NCI-H1930 (cell line): ENCODE results near the gene XIRP2.
"Not testable (repeated sequence)": the region's sequence is repeated elsewhere in the genome, so short reads cannot be mapped to it uniquely, and the experiment has no call there.

Experiments
- DNase-seq, 2 experiments: peaks; one replicate each; lab custom pipeline; 2025; lab: John Stamatoyannopoulos, UW

The XIRP2 gene

DNA sequence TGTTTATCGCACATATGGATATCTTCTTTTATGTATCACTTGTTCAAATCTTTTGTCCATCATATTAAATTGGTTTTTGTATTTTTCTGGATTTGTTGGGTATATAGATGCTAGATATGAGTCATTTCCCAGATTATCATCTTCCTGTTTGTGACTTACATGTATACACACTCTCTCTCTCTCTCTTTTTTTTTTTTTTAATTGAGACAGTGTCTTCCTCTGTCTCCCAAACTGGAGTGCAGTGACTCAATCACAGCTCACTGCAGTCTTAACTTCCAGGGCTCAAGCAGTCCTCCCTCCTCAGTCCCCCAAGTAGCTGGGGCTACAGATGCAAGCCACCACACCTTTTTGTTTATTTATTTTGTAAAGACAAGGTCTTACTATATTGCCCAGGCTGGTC, 43.8 kb downstream of the XIRP2 start:
- DNase-seq: no peak

DNA sequence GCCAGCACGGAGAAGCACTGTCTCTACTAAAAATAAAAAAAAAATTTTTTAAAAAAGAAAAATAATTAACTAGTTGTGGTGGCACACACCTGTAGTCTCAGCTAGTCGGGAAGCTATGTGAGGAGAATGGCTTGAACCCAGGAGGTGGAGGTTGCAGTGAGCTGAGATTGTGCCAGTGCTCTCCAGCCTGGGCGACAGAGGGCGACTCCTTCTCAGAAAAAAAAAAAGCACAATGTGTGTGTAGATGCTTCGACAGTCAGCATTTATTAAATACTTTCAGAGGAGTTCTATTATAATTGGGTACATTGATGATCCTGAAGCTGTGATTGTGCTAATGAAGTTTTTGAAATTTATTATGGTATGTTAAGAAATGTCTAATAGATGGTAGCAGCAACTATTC, 46.5 kb downstream of the XIRP2 start:
- DNase-seq: no peak

DNA sequence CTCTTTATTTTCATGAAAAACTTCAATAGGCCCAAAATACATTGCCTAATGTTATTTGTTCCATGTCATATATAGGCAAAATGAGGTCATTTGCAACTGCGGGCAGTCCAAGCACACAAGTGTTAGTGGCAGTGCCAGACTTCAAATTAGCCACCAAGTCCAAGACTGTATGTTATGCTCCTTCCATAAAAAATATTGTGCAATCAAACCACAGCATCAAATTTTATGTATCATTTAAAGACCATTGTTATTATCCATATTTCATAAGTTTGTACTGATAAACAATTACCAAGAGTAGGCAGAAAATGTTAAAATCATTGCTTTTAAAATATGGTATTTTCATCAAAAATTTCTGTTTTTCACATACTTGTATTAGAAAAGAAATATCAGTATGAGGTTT, 54.1 kb downstream of the XIRP2 start:
- no peak for DNase-seq

DNA sequence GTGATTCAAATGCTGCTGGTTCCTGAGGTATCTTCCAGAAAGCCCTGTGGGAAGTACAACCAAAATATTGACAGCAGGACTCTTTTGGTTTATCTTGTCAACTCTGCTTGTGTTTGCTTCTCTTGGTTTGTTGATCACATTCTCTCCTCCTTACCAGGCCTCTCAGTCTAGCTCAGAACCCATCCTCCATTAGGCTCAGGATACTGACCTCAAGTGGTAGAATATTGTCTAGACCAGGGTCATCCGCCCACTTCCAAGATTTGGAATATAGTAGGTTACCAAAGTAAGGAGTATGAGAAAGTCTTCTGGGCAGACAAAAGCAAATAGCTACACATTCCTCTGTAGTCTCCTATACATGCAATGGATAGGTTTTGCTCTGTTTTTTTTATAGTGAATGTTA, 56.6 kb downstream of the XIRP2 start:
- DNase-seq: no peak

DNA sequence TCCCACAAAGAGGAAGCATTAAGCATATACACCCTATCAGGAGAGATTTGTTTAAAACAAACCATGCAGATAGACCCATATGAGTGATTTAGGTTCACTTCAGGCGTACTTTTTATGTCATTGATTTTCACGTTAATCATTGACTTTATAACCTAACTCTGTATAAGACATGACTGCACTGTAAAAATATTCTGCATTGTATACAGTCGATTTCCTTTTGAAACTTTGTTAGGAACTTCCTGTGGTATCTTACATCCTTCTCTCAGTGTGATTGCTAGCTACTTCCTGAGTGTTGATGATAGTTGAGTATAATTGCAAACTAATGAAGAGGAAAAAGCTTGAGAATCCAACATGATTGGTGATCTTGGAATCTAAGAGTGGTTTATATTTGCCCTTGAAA, 69.4 kb downstream of the XIRP2 start:
- no peak for DNase-seq

DNA sequence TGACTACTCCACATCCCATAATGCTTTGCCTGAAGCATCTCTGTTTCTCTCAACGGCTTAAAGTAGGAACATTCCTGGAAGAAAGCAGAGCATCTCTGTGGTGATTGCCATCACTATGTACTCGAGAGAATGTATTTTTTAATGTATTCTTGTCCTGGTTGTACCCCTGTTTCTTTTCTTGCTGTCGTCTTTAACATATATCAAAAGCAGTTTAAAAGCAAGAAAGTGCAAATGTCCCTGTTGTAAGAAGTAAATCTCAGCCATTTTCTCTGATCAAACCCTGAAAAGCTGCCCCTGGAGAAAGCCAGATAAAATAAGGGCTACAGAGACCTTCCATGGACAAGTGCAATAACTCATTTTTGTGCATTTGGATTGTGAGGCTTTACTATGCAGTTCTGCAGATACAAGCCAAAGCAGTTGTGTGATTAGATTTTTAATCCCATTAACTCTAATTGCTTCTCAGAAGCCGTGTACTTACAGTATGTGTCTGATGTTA, 70.8 kb downstream of the XIRP2 start:
- no peak for DNase-seq

DNA sequence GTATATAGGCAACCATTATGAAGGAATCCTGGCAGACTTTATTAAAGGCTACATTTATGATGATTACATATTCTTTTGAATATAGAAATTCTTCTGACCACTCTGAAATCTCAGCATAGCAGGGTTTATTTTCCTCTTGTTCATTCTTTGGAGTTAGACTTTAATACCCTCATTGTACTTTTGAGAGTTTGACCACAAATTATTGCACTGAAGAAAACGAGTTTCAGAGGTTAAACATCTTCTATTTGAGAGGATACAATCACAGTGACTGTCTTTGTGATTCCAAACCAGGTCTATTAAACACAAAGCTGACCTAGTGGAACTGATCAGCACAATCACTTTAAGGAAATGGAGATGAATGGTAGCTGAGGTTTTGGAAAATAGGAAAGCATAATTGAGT, 71.3 kb downstream of the XIRP2 start:
- DNase-seq: no peak

DNA sequence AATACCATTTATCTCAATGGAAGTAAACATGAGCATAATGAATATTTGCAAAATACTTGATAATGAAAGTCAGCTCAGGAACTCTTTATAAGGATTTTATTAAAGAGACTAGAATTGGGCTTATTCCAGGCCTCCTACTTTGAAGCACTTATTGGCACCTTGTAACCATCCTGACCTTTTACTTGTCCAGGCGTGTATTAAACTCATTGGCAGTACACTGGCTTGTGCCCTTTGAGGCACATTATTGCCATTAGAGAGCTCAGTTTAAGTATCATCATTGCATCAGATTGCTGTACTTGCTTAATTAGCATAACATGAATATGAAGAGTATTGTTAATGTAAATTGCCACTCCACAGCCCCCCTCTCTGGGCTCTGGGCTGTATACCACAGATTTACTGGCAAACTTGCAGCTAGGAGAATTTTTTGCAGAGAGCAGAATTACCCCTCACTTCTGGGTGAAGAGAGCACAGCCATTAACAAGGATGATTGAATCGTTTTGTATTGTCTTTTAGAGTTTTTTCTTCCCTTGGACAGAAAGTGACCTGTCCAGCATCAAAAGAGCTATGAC, 72.5 kb downstream of the XIRP2 start:
- no peak for DNase-seq

DNA sequence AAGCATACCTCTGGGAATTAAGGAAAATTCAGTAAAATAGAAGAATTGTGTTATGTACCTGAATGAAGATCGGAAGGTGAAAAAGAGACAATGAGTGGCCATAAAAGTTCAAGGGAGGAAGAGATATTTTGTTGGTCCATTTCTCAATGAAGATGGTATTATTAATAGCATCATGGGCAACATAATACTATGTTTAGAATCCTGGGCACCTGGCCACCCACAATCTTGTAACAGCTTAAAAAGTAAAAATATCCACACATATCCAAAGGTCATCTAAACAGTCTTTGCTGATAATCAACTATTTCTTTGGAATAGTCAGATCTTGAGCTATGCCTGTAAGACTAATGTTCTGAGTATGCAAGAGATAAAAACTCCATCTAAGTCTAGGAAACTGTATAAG, 73.7 kb downstream of the XIRP2 start:
- DNase-seq: no peak

DNA sequence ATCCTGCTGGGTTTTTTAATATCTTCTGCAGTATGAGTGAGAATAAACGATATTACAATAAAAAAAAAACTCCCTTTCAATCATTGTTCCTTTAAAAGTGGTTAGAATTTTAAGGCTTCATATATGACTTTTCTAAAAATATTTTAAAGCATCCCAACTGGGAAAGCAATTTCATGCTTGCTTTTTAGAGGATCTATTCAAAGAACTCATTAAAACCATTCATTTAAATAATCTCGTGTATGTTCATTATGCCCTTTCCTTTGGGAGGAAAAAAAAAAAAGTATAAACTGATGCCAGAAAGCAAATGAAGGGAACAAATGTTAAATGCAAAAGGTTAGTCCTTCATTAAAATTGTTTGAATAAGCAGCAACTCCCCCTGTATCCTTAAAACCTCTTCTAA, 81.2 kb downstream of the XIRP2 start:
- no peak for DNase-seq

DNA sequence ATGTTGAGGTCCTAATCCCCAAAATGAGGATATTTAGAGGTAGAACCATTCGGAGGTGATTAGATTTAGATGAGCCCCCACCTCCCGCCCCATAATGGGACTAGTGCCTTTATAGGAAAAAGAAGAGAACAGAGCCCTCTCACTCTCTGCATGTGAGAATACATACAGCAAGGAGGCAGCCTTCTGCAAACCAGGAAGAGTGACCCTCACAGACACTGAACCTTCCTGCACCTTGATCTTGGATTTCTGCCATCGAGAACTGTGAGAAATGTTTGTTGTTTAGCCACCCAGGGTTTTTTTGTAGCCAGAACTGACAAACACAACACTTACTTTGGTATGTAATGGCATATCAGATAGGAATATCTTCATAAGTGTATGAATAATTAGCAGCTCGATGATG, 83.7 kb downstream of the XIRP2 start:
- no peak for DNase-seq

DNA sequence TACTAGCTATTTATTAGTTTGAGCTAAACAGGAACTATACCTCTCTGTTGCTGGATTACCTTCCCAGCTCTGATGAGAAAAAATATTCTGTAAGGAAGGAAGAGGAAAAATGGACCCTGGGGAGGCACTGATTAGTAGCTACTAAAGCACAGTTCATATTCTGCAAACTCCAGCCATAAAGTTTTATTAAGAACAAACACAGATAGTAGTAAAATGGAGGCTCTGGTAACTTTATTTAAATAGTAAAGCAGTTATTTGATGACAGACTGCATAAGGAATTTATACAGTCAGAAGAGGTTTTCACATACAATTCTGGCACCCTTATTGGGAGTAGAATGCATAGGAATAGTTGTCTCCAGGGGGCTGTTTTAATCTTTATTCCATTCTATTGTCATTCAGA, 84.1 kb downstream of the XIRP2 start:
- DNase-seq: no peak

DNA sequence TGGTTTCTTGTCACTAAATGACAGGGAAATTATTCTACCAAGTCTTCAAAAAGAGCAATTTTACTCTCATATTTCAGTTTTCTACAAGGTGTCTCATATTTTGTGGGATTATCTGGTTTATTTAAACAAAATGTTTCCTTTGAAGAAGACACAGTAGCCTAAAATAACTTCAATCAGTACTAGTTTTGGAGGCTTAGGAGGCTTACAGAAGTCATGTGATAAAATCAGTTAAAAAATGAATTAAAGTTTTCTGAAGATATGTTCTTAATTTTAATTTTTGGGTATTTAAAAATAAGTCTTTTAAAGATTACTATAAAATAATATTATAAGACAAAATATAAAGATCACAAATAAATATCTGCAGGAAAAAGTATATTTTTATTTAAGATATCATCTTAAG, 95.9 kb downstream of the XIRP2 start:
- no peak for DNase-seq

DNA sequence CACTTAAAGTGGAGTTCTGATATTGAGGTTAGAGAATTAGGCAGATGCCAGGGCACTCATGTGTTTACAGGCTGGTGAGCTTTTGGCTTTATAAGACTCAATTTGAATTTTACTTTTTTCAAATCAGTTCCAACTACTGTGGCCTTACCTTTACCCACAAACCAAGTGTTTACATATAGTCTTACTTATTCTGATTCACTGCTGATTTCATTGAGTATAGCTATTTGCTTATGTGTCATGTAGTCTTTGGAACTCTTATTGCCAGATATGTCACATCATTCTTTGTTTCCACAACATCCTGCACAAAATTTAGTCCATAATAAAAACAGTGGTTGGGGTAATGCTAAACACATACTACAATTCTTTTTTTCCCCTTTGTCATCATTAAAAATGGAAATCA, 96.5 kb downstream of the XIRP2 start:
- no peak for DNase-seq

DNA sequence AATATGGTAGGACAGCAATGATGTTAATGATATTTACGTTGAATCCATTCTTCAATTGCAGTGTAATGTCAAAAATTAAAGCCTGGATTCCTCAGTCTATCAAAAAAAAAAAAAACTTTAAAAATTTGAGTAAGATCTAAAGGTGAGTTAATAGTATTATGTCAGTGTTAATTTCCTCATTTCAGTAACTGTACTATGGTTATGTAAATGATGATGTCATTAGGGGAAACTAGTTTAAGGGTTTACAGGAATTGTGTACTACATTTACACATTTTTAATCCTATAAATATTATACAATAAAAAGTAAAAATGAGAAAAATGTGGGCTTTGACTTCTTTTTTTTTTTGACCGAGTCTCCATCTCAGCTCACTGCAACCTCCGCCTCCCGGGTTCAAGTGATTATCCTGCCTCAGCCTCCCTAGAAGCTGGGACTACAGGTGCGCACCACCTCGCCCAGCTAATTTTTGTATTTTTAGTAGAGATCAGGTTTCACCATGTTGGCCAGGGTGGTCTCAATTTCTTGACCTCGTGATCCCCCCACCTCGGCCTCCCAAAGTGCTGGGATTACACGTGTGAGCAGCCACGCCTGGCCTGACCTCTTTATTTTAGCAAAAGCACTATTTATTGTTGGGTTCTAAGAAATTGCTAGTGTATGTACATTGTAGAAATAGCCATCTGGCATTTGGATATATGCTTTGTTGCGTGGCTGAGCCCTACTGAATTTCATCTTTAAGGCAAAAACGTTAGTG, 106.5 kb downstream of the XIRP2 start:
- no peak for DNase-seq

DNA sequence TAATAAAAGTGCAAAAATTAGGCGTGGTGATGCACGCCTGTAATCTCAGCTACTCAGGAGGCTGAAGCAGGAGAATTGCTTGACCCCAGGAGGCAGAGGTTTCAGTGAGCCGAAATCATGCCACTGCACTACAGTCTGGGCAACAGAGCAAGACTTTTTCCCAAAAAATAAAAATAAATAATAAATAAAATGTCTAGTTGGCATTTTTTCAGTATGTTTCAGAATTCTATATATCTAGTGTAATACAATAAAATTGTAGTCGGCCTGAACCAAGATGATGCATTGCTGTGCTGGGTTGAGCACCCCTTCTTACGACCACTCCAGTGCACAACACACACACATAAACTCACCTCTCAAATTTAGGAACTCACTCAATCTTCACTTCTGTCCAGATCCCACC, 108.2 kb downstream of the XIRP2 start:
- DNase-seq: no peak

DNA sequence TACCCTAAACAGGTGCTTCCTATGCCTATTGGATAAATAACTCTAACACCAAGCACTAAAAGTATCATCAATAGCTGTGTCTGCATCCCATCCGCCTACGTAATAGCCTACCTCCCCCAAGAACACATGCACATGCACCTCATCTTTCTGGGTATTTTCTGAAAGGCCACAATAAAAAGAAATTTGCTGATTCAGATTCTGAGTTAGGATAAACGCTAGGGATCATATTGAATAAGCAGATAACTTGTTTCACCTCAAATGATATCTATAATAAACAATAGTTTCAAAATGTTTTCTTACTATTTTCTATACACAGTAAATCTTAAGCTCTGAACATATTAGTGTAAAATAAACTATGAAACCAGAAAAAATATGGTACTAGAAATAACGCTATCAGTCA, 112.9 kb downstream of the XIRP2 start:
- DNase-seq: no peak

DNA sequence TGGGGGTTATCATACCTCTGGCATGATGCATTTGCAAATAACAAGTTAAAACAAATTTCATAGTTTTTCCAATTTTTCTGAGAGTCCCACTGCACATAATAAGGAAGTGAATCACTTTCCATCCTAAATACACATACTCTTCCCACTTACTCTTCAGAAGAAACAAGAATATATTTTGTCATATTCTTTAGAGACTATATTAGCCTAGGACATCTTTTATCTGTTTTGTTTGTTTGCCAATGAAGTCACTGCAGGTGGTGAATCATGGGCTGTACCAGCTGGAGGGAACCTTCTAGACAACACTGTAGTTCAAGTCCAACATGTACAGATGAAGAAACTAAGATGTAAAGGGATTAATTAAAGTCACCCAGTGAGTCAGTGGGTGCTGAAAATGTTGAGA, 116.8 kb downstream of the XIRP2 start:
- DNase-seq: no peak

DNA sequence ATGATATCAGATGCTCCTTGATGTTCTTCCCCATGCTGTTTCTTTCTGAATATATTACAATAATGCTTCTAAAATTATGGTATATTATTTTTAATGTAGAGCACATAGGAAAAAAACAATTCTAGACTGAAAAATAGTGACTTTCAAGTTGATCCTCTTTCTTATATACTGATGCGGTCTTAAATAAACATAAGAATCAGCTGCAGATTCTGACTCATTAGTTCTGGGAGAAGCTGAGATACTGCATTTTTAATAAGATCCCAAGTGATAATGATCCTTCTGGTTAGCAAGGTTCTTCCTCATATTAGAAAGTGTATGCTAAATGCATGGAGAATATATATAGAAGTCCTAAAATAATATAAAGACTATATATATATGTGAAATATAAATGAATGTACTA, 124.9 kb downstream of the XIRP2 start:
- DNase-seq: no peak

DNA sequence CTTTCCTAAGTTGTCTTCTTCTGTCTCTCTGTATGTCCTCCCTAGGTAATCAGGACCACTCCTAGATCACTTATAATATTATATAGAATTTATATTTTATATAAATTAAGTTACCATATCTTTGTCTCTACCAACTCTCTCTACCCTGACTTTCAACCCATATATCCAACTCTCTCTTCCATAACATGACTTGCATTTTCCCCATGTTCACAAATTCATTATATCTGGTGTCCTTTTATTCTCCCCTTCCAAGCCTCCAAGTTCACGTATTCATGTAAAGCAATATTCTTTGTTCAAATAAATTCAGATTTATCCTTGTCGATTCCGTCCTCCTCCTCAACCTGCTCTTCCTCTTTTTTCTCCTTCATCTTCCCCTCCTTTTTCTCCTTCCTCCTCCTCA, 127.5 kb downstream of the XIRP2 start:
- DNase-seq: no peak

DNA sequence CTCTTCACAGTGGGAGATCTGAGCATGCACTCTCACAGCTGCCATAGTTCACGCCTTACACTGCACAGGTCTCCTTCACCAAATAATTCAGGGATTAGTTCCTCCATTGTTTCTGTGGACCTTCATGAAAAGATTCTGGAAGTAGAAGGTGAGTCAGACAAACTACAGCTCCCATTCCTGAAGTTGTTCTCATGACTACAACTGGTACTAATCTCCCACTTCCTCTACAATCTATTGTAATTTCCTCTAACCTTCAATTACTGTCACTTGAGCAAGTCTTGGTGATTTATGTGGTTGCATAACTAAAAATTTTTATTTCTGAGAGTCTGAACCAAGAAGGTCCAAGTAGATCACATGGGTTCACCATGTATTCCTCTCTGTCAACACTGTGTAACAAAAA, 128.7 kb downstream of the XIRP2 start:
- DNase-seq: no peak

DNA sequence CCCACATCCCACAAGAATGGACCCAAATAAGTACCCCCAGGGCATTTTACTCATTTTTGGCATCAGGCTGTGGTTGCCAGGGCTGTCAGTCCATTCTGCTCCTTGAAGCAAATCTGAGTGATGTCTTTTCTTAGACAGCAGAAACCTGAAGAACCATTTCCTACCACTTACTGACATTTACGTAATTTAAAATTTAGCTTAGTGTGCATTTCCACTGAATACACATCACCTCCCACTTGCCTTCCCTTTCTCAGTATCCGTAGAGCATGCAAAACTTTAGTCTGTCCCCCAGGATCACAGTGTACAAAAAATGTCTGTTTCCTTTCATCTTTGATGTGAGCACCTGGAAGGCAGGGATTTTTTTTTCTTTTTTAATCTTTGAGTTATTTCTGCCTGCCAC, 130.3 kb downstream of the XIRP2 start:
- DNase-seq: no peak

DNA sequence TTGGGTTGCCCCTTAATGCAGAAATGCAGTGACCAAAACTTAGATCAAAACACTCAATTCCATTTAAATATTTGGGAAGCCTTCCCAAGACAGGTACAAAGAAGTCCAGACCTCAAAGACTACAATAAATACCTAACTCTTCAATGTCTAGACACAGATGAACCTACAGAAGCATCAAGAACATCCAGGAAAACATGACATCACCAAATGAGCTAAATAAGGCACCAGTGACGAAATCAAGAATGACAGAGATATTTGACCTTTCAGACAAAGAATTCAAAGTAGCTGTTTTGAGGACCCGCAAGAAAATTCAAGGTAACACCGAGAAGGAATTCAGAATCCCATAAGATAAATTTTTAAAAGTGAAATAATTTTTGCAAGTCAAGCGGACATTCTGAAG, 140.2 kb downstream of the XIRP2 start:
- no peak for DNase-seq

DNA sequence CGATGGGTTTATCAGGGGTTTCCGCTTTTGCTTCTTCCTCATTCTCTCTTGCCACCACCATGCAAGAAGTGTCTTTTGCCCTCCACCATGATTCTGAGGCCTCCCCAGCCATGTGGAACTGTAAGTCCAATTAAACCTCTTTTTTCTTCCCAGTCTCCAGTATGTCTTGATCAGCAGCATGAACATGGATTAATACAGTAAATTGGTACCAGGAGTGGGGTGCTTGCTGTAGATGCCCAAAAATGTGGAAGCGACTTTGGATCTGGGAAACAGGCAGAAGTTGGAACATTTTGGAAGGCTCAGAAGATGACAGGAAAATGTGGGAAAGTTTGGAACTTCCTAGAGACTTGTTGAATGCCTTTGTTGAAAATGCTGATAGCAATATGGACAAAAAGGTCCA, 146.7 kb downstream of the XIRP2 start:
- DNase-seq: not testable (repeated sequence)
